Gastrocnemius medialis (tissue), 4 donors: ENCODE data around the gene CBX8.

Experiments
- POLR2A ChIP-seq, 2 donors: fragments of 450-650 bp; IDR thresholded peaks; one replicate each; pipeline ENCODE4 v1.6.1; 2017; ENCODE audit warnings: antibody characterized with exemption in 2 of 2, mild to moderate bottlenecking in 2 of 2, moderate library complexity in 2 of 2
- TF ChIP-seq, protein P1 (sequence below), 5 experiments: fragments of 450-650 bp in 3 of 5; fragments of 200-600 bp in 2 of 5; sonication (generic) in 2 of 5; IDR thresholded peaks in 4 of 5; conservative IDR thresholded peaks in 1 of 5; 1 replicate in 4 of 5; 2 replicates in 1 of 5; pipeline ENCODE4 v1.5.1; 2016 to 2019; ENCODE audit warnings: antibody characterized with exemption in 5 of 5, mild to moderate bottlenecking in 3 of 5, moderate library complexity in 3 of 5

DNA sequence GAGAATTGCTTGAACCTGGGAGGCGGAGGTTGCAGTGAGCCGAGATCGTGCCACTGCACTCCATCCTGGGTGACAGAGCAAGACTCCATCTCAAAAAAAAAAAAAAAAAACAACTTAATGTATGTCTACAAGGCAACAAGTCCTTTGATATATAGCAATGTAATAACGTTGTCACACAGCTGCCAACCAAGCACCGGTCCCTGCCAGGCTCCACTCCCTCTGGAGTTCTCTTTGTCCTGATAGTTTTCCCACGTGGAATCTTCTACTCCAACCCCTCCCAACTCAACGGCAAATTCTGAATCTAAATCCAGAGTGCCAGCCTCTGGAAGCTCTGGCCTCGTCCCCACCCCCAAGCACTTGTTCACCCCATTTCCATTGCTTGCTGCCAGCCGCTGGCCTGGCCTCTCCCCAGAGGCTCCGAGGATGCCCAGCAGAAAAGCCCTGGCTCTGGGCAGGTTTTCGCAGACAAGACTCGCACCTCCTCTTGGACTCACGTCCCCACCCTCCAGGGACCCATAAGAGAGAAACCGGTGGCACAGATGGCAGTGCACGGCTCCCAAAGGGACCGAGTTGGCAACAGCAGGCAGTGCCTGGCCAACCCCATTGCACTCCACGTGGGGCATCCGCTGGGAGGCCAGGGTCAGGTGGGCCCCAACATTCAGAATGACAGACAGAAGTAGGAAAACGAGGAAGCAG is 34.8 kb downstream of the CBX8 start:
- TF ChIP-seq, protein P1, sequence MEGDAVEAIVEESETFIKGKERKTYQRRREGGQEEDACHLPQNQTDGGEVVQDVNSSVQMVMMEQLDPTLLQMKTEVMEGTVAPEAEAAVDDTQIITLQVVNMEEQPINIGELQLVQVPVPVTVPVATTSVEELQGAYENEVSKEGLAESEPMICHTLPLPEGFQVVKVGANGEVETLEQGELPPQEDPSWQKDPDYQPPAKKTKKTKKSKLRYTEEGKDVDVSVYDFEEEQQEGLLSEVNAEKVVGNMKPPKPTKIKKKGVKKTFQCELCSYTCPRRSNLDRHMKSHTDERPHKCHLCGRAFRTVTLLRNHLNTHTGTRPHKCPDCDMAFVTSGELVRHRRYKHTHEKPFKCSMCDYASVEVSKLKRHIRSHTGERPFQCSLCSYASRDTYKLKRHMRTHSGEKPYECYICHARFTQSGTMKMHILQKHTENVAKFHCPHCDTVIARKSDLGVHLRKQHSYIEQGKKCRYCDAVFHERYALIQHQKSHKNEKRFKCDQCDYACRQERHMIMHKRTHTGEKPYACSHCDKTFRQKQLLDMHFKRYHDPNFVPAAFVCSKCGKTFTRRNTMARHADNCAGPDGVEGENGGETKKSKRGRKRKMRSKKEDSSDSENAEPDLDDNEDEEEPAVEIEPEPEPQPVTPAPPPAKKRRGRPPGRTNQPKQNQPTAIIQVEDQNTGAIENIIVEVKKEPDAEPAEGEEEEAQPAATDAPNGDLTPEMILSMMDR (IDR thresholded peaks at IDR 0.05 in 4 of 5, conservative IDR thresholded peaks at IDR 0.05 in 1 of 5), result no peak
- TF ChIP-seq POLR2A (IDR thresholded peaks at IDR 0.05), result no peak
